Prostate gland (tissue), 2 donors: ENCODE data around the gene CAMKK1. TPM values are rescaled to one million over a fixed set of nuclear protein-coding genes. Genes with fewer than 3 reads are reported as not detected.

ENCODE experiments used
- DNase-seq: peaks from one replicate; pipeline ENCODE4 v3.0.0-alpha.2; 2019; ENCODE audit warnings: low spot score
- H3K27ac ChIP-seq, 2 donors: fragments of 200-600 bp; sonication (generic); 2 replicates each; pipeline ENCODE4 v1.5.1; 2017 to 2019
- H3K27me3 ChIP-seq: fragments of 200-600 bp; sonication (generic); replicated peaks from 2 replicates; pipeline ENCODE4 v1.5.1; 2019; ENCODE audit not compliant: insufficient read depth
- H3K36me3 ChIP-seq, 2 donors: fragments of 200-600 bp; sonication (generic); 1 replicate in 1 of 2; 2 replicates in 1 of 2; pipeline versions ENCODE4 v1.5.1 to v1.8.1; 2017 to 2019
- H3K4me1 ChIP-seq: fragments of 200-600 bp; sonication (generic); replicated peaks from 2 replicates; pipeline ENCODE4 v1.5.1; 2019
- H3K4me3 ChIP-seq, 2 donors: fragments of 200-600 bp; sonication (generic); 2 replicates each; pipeline ENCODE4 v1.5.1; 2017 to 2019
- H3K9me3 ChIP-seq: fragments of 200-600 bp; sonication (generic); 2 replicates; pipeline ENCODE4 v1.5.1; 2017
- POLR2A ChIP-seq: fragments of 450-650 bp; IDR thresholded peaks from one replicate; pipeline ENCODE4 v1.6.1; 2016; ENCODE audit warnings: antibody characterized with exemption, mild to moderate bottlenecking
- POLR2AphosphoS5 ChIP-seq: sonication (generic); formaldehyde crosslinking; IDR thresholded peaks from one replicate; pipeline ENCODE4 v1.6.1; 2017; ENCODE audit warnings: antibody characterized with exemption
- WGBS: methylation state at CpG from one replicate; pipeline ENCODE4 v1.1.5; 2018; 5-methylcytosine and 5-hydroxymethylcytosine counted together
- intact Hi-C: fragments of 100-400 bp; cut with DNase I; formaldehyde crosslinking; loops from one replicate; pipeline ENCODE4 v1.14.2; 2022
- total RNA-seq, 2 donors: library from RNA; depleted of rRNA; stranded (reverse); fragments of >200 nt; gene quantifications; one replicate each; pipeline ENCODE4 v1.1.0, GENCODE V29; 2016
- TF ChIP-seq, protein P1 (sequence below), 4 experiments: fragments of 200-600 bp in 2 of 4; fragments of 450-650 bp in 2 of 4; sonication (generic) in 2 of 4; IDR thresholded peaks; 1 replicate in 3 of 4; 2 replicates in 1 of 4; pipeline ENCODE4 v1.5.1; 2016 to 2019; ENCODE audit warnings: antibody characterized with exemption in 4 of 4, mild to moderate bottlenecking in 2 of 4, moderate library complexity in 2 of 4

CAMKK1 gene
- total RNA-seq, 2 donors from 2014 or later, result 2.0 to 12.8 TPM

DNA sequence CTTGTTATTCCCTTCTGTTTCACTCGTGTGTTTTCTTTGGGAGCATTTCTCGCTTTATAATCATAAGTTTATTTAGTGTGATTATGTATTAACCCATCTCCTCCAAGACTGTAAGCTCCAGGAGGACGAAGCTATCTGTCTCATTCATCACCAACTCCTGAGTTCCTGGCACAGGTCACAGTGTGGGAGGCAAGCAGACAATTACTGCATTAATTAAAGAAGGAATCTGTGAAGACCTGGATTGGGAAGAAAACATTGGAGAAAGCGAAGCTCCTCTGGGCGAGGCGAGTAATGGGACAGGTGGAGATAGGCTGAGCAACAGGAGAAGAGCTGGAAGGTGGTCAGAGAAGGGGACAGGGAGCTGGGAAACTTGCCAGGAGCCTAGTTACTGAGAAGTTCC is 7.8 kb upstream of the CAMKK1 start:
- H3K27me3 ChIP-seq, result no peaks in the 10 kb centered on the region
- TF ChIP-seq, protein P1, sequence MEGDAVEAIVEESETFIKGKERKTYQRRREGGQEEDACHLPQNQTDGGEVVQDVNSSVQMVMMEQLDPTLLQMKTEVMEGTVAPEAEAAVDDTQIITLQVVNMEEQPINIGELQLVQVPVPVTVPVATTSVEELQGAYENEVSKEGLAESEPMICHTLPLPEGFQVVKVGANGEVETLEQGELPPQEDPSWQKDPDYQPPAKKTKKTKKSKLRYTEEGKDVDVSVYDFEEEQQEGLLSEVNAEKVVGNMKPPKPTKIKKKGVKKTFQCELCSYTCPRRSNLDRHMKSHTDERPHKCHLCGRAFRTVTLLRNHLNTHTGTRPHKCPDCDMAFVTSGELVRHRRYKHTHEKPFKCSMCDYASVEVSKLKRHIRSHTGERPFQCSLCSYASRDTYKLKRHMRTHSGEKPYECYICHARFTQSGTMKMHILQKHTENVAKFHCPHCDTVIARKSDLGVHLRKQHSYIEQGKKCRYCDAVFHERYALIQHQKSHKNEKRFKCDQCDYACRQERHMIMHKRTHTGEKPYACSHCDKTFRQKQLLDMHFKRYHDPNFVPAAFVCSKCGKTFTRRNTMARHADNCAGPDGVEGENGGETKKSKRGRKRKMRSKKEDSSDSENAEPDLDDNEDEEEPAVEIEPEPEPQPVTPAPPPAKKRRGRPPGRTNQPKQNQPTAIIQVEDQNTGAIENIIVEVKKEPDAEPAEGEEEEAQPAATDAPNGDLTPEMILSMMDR (IDR thresholded peaks at IDR 0.05), result no peak
- no peak for TF ChIP-seq POLR2A
- TF ChIP-seq POLR2AphosphoS5, result no peak
- H3K9me3 ChIP-seq, result no peaks in the 10 kb centered on the region
- no peaks in the 10 kb centered on the region for H3K36me3 ChIP-seq
- no peak for DNase-seq
- no peak overlapping the region for H3K27ac ChIP-seq
- H3K4me3 ChIP-seq, result no peak overlapping the region
- intact Hi-C loops, result no loop called here
- 50% methylated on average over 6 of the region's 6 CpGs for WGBS
- no peaks in the 10 kb centered on the region for H3K4me1 ChIP-seq

DNA sequence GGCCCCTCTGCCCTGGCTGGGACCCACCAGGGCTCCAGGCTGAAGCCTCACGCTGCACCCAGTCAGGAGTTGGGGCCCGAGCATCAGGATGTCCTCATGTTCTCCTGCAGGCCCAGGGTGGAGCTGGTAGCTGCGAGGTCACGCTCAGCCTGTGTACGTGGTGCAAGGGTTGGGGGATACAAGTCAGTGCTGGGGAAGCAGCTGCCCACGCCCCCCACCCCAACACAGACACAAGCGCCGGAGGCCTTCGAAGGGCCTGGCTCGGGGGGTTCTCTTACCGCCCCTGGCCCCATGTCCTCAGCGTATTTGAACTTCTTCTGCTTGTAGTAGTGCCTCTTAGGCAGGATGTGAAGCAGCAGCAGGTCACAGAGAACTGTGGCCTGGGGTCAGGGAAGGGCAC is 4.9 kb upstream of the CAMKK1 start:
- H3K27me3 ChIP-seq, result no peaks in the 10 kb centered on the region
- intact Hi-C loops, result no loop called here
- H3K36me3 ChIP-seq, result no peaks in the 10 kb centered on the region
- WGBS, result 95% methylated on average over 12 of the region's 12 CpGs
- TF ChIP-seq, protein P1 (IDR thresholded peaks at IDR 0.05), result no peak
- TF ChIP-seq POLR2A (no peak), POLR2AphosphoS5 (no peak)
- H3K9me3 ChIP-seq, result no peaks in the 10 kb centered on the region
- no peak overlapping the region for H3K27ac ChIP-seq
- H3K4me3 ChIP-seq, result no peak overlapping the region
- no peak for DNase-seq
- H3K4me1 ChIP-seq, result peaks cover 11% of the 10 kb centered on the region

DNA sequence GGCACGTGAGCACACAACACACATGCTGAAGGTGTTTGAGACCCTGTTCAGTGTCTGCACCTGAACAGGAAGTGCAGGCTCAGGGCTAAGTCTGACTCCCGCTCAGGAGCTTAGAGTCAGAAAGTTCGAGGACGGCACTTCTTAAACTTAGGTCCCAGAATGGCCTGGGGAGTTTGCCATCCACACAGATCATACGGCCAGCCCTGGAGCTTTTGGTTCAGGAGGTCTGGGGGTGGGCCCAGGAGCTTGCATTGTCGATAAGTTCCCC is 4.0 kb upstream of the CAMKK1 start:
- no peaks in the 10 kb centered on the region for H3K27me3 ChIP-seq
- H3K4me3 ChIP-seq, result no peak overlapping the region
- TF ChIP-seq POLR2AphosphoS5 (no peak), POLR2A (no peak)
- no peaks in the 10 kb centered on the region for H3K9me3 ChIP-seq
- peaks cover 13% of the 10 kb centered on the region for H3K4me1 ChIP-seq
- no peaks in the 10 kb centered on the region for H3K36me3 ChIP-seq
- 86% methylated on average over 6 of the region's 6 CpGs for WGBS
- intact Hi-C loops, result no loop called here
- no peak for DNase-seq
- peak overlapping the region in 1 of 2 donors; percentile 87 for H3K27ac ChIP-seq

DNA sequence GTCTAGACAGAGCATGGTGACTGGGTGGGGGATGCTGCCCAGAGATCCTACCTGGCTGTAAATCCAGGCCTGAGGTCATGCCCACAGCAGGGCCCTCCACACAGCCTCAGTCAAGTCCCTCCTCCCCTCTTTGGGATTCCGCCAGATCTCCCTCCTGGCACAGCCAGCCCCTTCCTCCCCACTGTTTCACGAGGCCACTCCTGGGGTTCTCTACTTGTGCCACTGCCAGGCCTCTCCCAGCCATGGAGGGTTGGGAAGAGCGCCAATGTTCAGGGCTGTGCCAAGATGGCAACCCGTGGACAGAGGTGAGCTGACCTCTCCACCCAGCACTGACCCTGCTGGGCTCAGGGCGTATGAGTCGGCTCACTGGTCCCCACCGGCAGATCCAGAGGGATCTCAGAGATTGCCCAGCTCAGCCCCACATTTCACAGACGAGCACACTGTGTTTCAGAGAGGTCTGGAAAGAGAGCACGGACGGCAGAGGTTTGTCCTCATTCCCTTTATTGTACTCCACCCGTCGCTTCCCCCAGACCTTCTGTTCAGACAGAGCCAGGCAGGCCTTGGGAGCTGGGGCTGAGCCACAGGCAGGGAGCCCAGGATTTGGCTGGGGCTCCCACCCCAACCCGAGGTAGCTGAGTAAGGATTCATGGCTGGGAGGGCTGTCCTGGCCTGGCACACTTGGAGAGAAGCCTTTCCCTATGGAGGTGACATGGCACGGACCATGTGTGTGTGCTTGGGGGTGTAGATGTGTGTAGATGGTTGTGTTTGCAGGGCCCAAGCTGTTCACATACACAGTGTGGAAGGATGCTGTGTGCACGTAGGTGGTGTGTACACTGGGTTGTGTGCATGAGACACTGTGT is 3.5 kb upstream of the CAMKK1 start:
- Histone ChIP-seq H3K36me3 (no peaks in the 10 kb centered on the region), H3K4me1 (peaks cover 13% of the 10 kb centered on the region), H3K4me3 (no peak overlapping the region), H3K27ac (peak overlapping the region in 1 of 2 donors; percentile 87), H3K9me3 (no peaks in the 10 kb centered on the region), H3K27me3 (no peaks in the 10 kb centered on the region)
- intact Hi-C loops, result no loop called here
- WGBS, result 26% methylated on average over 13 of the region's 15 CpGs
- TF ChIP-seq, protein P1 (IDR thresholded peaks at IDR 0.05), result no peak
- TF ChIP-seq POLR2A, result no peak
- TF ChIP-seq POLR2AphosphoS5, result no peak
- DNase-seq, result no peak

DNA sequence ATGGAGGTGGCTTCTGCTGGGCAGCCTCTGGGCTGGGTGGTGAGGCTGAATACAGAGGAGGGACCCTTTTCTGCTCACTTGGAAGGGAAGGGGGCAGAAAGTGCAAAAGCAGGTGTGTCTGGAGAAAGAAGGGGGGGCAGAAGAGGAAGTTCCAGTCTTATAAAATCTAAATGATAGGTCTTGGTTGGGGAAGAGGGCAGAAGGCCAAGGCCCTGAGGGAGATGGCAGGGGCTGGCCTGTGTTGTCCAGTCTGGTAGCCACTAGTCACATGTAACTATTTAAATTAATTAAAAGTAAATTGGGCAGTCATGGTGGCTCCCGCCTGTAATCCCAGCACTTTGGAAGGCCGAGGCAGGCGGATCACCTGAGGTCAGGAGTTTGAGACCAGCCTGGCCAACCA is 2.5 kb upstream of the CAMKK1 start:
- 92% methylated on average over 3 of the region's 3 CpGs for WGBS
- DNase-seq, result no peak
- no peak overlapping the region for H3K4me3 ChIP-seq
- no peaks in the 10 kb centered on the region for H3K9me3 ChIP-seq
- intact Hi-C loops, result no loop called here
- peaks cover 13% of the 10 kb centered on the region for H3K4me1 ChIP-seq
- no peaks in the 10 kb centered on the region for H3K36me3 ChIP-seq
- TF ChIP-seq, protein P1 (IDR thresholded peaks at IDR 0.05), result no peak
- no peak for TF ChIP-seq POLR2AphosphoS5
- TF ChIP-seq POLR2A, result no peak
- H3K27me3 ChIP-seq, result no peaks in the 10 kb centered on the region
- peak overlapping the region; percentile 63 to 87 for H3K27ac ChIP-seq
